Fibroblast of skin of right quadriceps (primary cell): ENCODE results near the gene KIF19.
"Not testable (repeated sequence)": the region's sequence is repeated elsewhere in the genome, so short reads cannot be mapped to it uniquely, and the experiment has no call there.

Experiments
- DNase-seq: peaks from one replicate; pipeline ENCODE4 v3.0.0-alpha.2; 2013

The KIF19 gene

GRCh38 chr17:74391771-74392170 is 65.7 kb downstream of the KIF19 start:
- DNase-seq: no peak

GRCh38 chr17:74392848-74393247 is 66.8 kb downstream of the KIF19 start:
- DNase-seq: no peak

- DNase-seq: peak; percentile 20
Observed at GRCh38 chr17:74393346-74393942, 67.4 kb downstream of the KIF19 start.

- DNase-seq: no peak
Observed at GRCh38 chr17:74394275-74394950, 68.4 kb downstream of the KIF19 start.

- DNase-seq: no peak
Observed at GRCh38 chr17:74394977-74395376, 69.0 kb downstream of the KIF19 start.

GRCh38 chr17:74396567-74396966 is 70.5 kb downstream of the KIF19 start:
- no peak for DNase-seq

GRCh38 chr17:74402048-74402447 is 76.0 kb downstream of the KIF19 start:
- no peak for DNase-seq

- no peak for DNase-seq
Observed at GRCh38 chr17:74403512-74404137, 77.6 kb downstream of the KIF19 start.

- no peak for DNase-seq
Observed at GRCh38 chr17:74404218-74404617, 78.2 kb downstream of the KIF19 start.

- no peak for DNase-seq
Observed at GRCh38 chr17:74404789-74405188, 78.8 kb downstream of the KIF19 start.

- not testable (repeated sequence) for DNase-seq
Observed at GRCh38 chr17:74405311-74405710, 79.3 kb downstream of the KIF19 start.
